GM19438 (cell line): Measurements from ENCODE around the gene PIGA.
"Not testable (repeated sequence)": the region's sequence is repeated elsewhere in the genome, so short reads cannot be mapped to it uniquely, and the experiment has no call there.

ENCODE experiments used
- ATAC-seq: cut with Tn5 transposase; IDR thresholded peaks from one replicate; pipeline ENCODE4 v1.9.1; 2021; ENCODE audit warnings: low read depth; ENCODE audit not compliant: unreplicated experiment

Gene PIGA

GRCh38 chrX:15322072-15322471, 13.3 kb downstream of the PIGA start:
- ATAC-seq, result no peak

- ATAC-seq, result no peak
Observed at GRCh38 chrX:15321447-15321846, 13.9 kb downstream of the PIGA start.

- no peak for ATAC-seq
Observed at GRCh38 chrX:15320297-15320696, 15.0 kb downstream of the PIGA start.

- ATAC-seq, result no peak
Observed at GRCh38 chrX:15319075-15319474, 16.2 kb downstream of the PIGA start.

DNA sequence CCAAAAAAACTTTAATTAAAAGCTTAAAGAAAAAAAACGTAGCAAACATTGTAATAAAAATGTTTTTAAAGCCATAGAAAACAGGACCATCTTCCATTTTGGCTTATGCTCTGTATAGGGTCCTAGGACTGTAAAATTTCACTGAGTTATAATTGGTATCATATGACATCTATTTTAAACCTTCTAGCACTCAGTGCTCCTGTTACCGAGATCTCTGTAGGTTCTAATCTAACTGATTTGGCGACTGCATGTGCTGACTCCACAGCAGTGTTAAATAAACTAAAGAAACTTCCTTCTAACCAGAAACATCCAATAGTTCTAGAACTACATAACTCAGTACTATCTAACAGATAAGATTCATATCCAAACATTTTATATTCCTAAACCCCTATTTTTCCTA, 19.8 kb downstream of the PIGA start, which contains the start of gene ASB11:
TSS of gene ASB11 (minus strand) at position 132 of the 400 bp plus-strand sequence. CDS start at position 97, 35 bp downstream.
- ATAC-seq, result no peak

DNA sequence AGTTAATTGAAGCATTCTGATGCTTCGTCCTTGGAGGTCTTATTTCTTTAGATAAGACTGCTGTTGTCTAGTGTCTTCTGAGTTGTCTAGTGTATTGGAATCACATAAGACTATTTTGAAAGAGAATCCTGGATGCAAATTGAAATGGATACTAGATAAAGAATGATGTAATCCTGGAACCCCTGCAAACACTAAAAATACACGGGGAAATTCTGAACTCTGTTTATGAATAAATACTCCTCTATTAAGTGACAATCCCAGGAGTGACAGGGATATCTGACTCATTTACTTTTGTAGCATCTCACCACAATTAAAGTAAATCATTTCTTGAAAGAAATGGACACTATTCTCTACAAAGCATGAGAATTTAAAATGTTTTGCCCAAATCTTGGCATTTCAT, 20.9 kb downstream of the PIGA start:
- no peak for ATAC-seq

- no peak for ATAC-seq
Observed at GRCh38 chrX:15311119-15311518, 24.2 kb downstream of the PIGA start.

DNA sequence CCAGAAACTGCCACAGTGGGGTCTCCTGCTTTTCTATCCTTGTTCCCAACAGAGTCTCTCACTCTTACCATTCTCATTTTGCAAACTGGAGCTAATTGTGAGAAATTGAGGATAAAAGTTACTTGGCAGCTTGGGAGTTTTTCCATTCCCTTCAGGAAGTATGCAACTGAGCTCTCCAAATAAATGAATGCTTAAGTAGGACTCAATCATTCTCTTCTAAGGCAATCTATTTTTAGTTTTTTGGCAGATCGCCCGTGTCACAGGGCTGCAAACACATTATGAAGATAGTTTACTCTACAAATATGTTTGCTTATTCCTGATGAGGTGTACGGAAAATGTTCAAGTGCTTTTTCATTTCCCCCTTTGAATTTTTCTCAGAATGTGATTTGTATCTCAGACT, 25.2 kb downstream of the PIGA start:
- ATAC-seq, result no peak

DNA sequence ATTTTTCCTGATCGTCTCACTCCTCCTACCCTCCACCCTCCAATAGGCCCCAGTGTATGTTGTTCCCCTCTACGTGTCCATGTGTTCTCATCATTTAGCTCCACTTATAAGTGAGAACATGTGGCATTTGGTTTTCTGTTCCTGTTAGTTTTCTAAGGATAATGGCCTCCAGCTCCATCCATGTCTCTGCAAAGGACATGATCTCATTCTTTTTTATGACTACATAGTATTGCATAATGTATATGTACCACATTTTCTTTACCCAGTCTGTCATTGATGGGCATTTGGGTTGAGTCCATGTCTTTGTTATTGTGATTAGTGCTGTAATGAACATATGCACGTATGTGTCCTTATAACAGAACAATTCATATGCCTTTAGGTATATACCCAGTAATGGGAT, 29.4 kb downstream of the PIGA start:
- not testable (repeated sequence) for ATAC-seq

GRCh38 chrX:15301924-15302323, 33.4 kb downstream of the PIGA start:
- no peak for ATAC-seq

DNA sequence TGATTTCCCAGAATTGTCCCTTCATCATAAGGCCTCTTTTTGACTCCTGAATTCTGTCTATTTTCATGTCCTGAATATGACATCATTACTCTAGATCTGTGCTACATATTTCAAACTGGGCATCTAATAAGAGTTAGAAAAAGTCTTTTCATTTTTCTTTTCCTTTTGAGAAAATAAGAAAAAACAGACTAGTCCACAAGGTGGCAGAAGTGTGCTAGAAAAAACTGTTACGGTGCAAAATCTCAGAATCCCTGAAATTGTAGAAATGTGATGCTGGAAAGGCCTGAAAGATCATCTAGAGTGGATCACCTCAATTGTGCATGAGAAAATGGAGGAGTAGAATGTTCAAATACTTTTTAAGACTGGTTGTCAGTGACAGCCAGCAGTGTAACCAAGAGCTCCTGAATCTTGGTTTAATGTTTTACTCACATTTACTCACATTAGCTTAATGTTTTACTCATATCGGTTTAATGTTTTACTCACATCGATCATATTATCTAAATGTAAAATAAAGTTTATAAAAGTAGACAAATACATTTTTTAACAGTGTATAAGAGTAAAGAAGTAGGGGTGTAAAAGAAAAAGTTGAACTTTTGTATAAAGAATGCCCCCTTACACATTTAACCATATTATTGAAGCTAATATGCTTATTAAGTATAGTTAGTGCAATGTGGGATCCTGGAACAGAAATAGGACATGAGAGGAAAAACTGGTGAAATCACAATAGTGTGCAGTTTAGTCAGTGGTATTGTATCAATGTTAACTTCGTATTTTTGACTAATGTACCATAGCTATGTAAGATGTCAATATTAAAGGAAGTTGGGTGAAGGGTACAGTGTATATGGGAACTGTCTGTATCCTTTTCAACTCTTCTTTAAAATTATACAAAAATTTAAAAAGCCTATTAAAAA, 35.1 kb downstream of the PIGA start:
- ATAC-seq, result no peak

GRCh38 chrX:15298780-15299179, 36.5 kb downstream of the PIGA start:
- no peak for ATAC-seq

DNA sequence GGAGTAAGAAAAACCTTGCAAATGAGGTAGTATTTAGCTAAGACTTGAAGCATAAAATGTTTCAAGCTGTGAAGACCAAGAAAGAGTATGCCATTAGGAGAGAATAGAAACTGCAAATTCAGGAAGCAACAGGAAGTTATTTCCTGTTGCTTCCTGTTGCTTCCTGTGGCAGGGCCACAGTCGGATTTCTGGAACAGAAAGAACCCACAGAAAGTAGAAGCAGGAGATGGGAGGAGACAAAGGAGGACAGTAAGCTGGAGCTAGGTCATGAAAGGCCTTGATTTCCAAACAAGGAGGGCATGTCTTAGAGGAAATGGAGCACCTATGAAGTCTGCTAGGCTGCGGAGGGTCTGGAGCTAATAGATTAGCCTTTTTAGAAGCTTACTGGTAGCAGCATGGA, 37.1 kb downstream of the PIGA start:
- no peak for ATAC-seq

- ATAC-seq, result no peak
Observed at GRCh38 chrX:15293451-15293850, 41.9 kb downstream of the PIGA start.

- ATAC-seq, result no peak
Observed at GRCh38 chrX:15292861-15293260, 42.5 kb downstream of the PIGA start.

- no peak for ATAC-seq
Observed at GRCh38 chrX:15277604-15278003, 57.7 kb downstream of the PIGA start.

- no peak for ATAC-seq
Observed at GRCh38 chrX:15274946-15275345, 60.4 kb downstream of the PIGA start.

DNA sequence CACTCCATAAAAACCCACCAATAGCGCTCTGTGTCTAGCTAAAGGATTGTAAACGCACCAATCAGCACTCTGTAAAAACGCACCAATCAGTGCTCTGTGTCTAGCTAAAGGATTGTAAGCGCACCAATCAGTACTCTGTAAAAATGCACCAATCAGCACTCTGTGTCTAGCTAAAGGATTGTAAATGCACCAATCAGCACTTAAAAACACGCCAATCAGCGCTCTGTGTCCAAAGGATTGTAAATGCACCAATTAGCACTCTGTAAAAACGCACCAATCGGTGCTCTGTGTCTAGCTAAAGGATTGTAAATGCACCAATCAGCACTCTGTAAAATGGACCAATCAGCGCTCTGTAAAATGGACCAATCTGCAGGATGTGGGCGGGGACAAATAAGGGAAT, 62.0 kb downstream of the PIGA start:
- not testable (repeated sequence) for ATAC-seq

GRCh38 chrX:15271757-15272156, 63.6 kb downstream of the PIGA start:
- ATAC-seq, result no peak

DNA sequence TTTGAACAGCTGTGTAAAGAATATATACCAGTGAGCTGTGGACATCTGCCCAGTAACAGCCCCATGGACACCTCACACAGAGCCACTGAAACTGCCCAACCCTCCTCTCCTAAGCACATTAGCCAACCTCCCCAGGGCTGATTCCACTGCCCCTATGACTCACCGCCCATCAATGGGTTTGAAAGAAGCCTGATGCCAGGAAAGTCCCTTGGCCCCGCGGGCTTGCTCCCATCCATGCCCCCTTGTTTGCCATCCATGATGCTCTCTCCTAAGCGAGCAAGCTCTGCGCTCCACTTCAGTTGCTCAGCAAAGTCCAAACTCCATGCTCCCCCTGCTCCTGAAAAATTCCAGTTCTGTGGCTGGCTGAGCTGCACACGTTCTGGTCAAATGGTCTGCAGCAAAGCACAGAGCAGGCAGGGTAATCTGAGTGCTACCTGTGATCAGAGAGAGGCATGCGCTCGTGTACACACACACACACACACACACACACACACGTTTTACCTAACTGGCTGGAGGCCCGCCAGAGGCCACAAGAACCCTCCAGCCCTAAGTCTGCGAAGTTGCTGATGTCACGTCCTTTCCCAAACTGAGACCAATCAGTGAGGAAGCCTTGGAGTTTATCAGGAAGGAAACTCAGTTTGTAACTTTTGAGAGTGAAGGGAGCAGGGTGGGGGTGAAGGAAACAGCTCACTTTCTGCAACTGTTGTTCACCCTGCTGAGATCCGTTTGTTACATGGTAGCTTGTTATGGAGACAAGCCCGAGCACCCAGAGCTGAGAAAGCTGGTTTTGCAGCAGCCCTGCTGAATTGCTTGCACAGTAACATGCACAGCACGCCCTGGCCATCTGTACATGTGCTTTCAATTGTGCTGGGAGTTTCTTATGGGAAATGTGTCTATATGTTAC, 65.5 kb downstream of the PIGA start, which contains the start of gene ASB9:
TSS of gene ASB9 (minus strand) at position 466 of the 904 bp plus-strand sequence. CDS start at position 257, 209 bp downstream.
- no peak for ATAC-seq
